Glomerular visceral epithelial cell (primary cell): Measurements from ENCODE around the gene PTPRU.

Experiments used
- DNase-seq: peaks from one replicate; pipeline ENCODE4 v3.0.0-alpha.2; 2016; ENCODE audit errors: extremely low spot score

Gene PTPRU

DNA sequence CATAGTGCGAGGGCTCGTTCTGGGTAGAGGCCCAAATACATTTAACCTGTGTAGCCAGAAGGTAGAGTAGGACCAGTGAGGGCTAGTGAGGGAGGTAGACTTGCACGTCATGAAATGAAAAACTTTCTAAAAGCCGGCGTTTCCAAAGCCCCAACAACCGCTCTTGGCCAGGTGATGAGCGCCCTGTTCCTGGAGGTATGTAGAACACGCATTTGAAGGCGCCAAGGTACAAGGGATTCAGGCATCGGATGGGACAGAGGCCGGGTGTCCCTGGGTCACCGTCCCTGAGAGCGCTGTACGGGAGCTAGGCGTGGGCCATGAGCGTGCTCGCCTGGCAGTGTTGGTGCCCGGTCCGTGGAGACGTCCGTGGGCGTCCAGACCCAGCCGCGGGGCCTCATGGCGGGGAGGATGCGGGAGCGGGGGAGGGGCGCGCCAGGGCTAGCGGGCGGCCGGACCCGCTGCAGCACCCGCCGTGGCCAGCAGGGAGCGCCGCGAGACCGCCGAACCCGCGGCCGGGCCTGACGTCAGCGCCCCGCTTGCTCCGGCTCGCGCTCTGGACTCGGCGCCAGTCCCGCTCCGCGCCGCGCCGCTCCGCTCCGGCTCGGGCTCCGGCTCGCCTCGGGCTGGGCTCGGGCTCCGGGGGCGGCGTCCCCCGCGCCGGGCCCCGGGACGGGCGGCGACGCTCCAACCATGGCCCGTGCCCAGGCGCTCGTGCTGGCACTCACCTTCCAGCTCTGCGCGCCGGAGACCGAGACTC, at the start of gene PTPRU:
Gene PTPRU, plus strand, starts transcription at position 568 of the 757 bp plus-strand sequence. Its CDS starts 123 bp downstream, at position 691.
- DNase-seq: peak; percentile 77

DNA sequence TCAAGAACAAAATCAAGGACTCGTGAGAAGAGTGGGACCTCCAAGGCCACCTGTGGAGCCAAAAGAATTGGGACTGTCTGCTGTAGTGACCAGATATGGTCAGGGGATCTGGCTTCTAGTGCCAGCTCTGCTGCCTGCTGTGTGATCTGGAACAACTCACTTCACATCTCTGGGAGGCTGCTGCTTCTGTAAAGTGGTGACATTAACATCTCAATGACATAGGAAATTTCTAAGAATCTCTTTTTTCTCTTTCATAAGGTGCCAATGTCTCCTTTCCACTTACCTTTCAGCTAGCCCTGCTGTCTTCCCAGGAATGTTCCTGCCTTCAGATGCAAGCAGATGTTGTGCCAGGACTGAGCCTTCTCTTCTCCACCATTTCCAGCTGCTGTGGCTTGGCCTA, 49.6 kb upstream of the PTPRU start:
- DNase-seq: no peak

DNA sequence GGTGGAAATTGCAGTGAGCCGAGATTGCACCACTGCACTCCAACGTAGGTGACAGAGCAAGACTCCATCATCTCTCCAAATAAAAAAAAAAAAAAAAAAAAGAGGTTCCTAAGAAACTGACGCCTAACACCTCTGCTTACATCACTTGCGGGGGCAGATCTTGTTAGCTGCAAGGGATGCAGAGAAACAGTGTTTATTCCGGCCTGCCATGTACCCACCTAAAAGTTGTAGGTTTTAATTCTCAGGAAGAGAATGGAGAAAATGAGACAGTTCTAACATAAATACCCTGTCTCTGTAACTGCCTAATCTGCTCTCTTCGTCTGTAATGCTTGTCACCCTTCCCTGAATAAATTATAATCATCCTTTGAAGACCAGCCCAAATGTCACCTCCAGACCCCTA, 45.6 kb upstream of the PTPRU start:
- DNase-seq: no peak

DNA sequence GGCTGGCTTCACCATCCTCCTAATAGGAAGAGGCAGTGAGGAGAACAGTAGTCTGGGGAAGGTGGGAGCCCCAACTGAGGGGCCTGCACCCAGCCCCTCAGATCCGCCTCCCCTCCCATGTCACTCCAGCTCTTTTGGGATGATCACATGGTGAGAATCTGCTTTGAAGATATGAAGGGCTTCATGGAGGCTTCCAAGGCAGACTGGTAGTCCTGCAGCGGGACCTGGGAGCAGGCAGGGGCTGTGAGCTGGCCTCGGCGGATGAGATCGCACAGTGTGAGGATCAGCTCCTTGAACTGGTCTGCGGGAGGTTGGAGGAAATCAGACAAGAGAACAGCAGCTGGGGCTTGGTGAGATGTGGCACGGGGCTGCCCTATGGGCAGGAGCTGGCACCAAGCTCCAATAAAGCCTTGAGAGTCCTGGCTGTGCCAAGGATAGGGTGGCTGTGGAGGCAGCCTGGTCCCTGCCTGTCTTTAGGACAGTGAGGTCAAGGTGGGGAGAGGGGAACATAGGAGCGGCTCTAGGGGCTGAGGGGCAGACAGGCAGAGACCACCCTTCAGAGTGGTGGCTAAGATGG, 42.4 kb upstream of the PTPRU start:
- DNase-seq: no peak

DNA sequence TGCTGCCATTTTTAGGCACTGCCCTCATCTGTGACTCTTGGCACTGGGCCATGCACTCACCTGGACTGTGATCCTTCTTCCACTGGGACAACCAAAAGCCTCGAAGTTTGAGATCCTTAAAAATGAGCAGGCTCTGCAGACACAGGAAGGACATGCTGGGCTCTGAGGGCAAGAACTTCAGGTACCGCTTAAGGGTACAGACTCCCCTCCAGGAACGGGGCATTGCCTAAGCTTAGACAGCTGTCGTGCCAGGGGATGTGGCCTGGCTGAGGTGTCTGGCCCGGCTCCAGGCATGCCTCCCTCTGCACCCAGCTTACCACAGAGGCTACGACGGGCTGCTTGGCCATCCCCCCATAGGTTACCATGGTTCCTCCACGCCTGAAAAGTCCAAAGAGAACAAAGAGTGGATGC, 40.4 kb upstream of the PTPRU start:
- peak; percentile 94 for DNase-seq

DNA sequence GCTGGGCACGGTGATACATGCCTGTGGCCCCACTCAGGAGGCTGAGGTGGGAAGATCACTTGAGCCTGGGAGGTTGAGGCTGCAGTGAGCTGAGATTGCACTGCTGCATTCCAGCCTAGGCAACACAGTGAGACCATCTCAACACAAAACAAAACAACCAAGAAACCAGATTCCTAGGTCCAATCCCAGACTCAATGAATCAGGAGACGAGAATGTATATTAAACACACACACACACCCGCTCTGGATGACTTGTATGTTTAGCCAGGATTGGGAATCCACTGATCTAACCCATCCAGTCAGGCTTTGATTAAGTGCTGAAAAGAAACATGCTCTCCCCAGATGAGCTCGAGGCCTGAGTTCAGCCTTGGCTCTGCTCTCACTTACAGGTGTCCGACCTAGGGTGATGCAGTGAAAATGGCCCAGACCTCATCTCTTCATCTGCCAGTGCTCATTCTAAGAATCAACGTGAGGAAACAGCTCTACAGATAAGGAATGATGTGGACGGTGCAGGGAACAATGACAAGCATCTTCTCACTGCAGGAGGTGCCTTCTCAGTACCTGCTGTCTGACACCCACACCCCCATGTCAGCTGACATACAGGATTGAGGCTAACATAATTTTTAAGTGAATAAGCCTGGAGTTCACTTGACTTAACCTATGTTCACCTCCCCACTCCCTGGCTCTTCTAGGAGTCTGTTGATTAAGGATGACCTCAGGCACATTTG, 39.3 kb upstream of the PTPRU start:
- DNase-seq: peak; percentile 59

DNA sequence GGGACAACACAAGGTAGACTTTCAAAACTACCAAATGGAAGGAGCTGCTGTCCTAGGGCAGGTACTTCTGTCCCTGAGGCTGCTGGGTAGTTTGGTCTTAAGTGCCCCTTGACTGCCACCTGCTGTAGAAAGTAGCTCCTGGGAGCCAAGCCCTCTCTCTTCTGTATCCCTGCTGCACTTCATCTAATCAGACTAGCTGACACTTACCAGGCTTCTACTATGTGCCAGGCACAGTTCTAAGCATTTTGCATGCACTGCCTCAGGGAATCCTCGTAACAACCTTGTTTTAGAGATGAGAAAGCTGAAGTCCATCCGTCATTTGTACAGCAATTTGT, 38.8 kb upstream of the PTPRU start:
- peak; percentile 56 for DNase-seq

DNA sequence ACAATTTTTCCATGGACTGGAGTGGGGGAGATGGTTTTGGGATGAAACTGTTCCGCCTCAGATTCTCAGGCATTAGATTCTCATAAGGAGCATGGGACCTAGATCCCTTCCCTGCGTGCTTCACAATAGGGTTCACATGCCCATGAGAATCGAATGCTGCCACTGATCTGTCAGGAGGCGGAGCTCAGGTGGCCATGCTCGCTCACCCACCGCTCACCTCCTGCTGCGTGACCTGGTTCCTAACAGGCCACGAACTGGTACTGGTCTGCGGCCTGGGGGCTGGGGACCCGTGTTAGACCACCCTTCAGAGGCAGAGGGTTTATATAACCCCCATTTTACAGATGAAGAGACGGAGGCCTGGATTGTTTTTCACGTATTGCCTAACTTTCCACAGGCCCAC, 38.3 kb upstream of the PTPRU start:
- DNase-seq: no peak

DNA sequence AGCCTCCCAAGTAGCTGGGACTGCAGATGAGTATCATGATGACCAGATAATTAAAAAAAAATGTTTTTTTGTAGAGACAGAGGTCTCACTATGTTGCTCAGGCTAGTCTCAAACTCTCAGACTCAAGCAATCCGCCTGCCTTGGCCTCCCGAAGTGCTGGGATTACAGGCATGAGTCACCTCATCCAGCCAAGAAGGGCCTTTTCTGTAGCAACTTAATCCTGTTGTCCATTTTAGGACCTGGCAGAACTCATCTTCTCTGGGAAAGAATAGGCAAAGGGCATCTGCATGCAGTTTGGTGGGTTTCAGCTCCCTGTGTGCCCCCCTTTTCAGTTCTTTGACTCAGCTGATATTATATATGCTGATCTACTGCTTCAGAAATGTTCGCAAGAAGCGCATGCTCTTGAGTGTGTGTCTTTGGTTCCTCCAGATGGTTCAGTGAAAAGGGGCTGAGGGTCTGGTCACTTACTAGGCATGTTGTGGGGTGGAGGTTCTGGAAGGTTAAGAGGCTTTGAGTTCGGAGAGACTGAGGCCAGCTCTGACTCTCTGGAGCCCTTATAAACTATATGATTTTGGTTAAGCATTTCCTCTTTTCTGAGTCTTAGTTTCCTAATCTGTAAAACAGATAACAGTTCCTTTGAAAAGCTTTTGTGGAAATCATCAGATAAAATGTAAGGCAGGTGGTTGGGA, 35.3 kb upstream of the PTPRU start:
- no peak for DNase-seq

DNA sequence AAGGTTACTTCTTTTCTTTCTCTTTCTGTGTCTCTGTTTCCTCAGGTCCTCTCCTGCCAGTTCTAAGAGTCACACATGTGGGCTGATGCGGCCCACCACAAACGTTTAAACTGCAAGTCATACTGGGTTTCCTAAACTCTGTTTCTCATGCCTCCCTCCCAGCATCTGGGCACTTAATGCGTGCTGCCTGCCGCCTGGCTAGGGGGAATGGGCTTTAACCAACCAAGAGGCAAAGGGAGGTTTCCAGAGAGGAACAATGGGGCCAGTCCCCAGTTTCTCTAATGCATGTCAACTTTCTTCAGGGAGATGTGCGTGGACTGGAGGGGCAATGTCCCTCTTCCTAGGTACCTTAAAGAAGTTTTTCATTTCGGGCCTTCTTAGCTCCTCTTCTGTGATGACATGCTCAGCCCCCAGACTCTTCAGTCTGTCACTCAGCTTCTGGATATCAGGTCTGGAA, 34.7 kb upstream of the PTPRU start:
- DNase-seq: no peak

DNA sequence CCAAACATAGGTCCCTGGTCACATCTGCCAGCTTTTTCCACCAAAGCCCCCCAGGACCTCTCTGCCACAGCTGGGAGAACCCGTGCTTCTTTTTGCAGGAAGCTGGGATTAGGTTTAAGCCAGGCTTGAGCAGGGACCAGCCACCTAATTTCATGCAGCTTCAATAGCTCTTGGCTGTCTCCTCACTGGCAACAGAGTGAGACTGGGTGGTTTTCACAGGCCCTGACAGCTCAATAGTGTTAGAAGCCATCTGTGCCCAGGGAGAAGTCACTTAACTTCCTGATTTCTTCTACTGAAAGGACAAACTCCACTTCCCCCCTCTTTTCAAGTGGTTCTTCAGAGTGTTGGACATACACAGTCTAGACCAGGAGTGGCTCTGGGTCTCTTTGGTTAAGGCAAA, 34.3 kb upstream of the PTPRU start:
- DNase-seq: no peak

DNA sequence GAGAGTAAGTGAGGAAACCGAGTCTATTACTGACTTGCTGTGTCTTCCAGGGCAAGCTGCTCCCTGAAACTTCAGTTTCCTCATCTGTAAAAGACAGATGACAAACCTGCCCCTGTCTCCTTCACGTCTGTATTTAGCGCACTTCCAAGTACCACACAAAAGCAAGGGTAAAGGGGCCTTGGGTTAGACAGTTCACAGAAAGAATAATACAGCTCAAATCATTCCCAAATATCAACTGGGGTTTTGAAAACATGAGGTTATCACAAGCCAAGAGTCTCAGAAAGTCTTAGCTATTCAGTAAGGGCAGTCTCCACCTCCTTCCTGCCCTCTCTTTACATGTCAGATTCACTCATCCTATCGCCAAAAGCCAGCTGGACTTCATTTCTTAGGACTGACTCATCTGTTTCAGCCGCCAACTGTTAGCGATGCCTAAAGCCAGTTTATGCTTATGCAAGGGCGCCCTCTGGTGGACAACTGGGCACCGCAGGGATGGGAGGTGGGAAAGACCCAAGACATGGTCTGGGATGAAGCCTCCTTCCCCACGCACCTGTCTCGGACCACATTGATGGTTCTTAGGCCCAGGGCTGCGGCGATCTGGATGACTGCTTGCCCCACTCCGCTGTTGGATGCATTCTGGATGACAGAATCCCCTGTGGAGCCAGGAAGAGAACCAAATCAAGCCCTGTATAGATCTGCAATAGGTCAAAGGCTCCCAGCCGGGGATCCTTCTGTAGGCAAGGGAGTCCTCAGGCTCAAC, 33.6 kb upstream of the PTPRU start:
- DNase-seq: peak; percentile 95

DNA sequence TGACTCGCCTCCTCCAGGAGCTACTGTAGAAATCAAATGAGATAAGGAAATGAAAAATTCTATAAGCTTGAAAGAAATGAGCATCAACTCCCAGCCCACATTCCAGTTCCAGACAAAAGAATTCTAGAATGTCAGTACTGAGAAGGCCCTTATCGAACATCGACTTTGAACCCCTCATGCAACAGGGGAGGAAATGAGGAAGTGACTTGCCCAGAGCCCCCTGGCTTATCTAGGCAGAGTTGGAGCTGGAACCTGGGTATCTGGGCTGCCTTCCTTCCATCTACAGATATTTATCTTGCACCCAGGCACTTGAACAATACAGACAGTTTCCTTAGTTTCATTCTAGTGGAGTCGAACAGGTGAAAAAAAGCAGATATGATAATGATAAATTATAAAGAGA, 27.9 kb upstream of the PTPRU start:
- no peak for DNase-seq

DNA sequence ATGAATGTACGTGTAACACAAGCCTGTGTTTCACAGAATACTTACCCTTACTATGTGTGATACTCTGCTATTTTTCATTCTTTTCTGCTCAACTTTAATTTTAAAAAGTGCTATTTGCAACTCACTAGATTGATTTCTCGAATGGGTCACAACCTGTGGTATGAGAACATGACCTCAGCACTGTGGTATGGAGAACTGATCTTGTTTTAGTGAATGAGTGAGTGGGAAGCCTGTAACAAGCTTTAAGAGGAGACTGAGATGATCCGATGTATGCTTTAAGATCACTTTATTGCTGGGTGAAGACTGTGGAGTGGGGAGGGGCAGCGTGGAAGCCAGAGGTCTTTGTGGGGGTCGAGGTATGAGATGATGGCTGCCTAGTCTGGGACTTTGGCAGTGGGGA, 27.1 kb upstream of the PTPRU start:
- peak; percentile 29 for DNase-seq

DNA sequence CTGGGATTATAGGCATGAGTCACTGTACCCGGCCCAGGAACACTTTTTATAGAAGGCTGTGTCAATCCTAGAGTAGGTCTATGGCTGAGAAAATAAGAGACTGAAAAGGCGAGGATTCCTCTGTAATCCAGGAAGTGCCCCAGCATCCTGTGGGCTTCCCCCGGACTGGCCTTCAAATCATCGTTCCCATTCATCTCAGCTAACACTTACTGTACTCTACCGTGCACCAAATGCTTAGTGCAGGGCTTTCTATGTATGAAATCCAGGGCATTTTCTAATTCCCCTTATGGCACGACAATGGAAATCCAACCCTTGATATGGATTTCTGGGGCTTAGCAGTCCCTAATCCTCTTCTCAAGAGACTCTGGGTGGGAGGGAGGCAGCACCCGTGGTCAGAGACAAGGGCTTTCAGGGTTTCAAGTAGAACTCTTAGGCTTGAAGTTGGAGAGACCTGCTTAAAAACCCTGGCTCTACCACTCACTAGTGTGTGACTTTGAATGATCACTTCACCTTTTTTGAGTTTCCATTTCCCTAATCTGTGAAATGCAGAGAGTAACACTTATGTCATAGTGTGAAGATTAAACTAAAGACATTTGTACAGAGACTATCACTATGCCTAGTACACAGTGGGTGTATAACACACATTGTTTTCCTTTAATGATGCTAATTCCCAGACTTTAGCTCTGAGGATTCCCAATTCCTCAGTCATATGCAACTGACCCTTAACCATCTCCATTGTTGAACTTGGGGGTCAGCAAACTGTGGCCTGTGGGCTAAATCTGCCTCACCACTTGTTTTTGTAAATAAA, 25.8 kb upstream of the PTPRU start:
- DNase-seq: no peak

DNA sequence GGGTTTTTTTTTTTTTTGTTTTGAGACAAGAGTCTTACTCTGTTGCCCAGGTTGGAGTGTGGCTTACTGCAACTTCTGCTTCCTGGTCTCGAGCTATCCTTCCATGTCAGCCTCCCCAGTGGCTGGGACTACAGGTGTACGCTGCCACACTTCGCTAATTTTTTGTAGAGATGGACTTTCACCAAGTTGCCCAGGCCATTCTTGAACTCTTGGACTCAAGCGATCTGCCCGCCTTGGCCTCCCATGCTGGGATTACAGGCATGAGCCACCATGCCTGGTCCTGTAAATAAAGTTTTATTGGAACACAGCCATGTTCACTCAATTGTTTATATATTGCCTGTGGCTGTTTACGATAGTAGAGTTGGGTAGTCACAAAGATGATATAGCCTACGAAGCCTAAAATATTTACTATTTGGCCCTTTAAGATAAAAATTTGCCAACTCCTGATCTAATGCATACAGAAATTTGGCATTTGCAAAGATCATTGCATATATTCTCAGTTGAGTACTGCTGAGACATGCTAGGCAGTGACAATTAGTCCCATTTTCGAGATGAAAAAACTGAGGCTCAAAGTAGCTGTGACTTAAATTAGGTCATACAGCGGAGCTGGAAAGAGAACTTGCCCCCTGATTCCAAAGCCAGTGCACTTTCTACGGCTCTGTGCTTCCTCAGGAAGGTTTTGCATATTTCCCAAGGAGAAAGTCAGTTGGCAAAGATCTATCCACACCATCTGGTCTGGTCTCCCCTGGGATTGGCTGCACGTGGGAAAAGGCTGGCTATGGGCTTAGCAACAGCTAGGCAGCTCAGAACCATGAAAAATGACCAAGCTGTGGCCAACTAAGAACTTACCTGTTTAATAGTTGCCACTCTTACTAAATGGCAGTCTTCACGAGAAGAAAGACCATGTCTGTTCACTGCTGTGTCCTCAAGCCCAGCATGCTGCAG, 25.0 kb upstream of the PTPRU start:
- DNase-seq: no peak

DNA sequence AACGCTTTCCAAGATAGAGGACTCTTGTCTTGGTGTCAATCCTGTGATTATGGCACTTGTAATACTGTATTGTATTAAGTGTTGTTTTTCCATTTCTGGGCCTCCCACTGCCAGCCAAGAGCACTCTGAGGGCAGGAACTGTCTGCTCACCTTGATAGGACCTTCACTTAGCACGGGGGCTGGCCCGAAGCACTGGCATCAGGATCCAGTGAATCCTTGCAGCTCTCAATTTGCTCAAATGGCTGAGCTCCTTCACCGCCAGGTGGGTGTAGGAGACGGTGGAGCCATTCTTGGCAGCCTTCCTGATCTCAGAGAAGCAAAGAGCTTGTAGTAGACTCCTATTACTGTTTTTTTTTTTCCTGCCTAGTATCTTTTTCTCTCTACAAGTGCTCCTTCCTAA, 23.3 kb upstream of the PTPRU start:
- DNase-seq: no peak

DNA sequence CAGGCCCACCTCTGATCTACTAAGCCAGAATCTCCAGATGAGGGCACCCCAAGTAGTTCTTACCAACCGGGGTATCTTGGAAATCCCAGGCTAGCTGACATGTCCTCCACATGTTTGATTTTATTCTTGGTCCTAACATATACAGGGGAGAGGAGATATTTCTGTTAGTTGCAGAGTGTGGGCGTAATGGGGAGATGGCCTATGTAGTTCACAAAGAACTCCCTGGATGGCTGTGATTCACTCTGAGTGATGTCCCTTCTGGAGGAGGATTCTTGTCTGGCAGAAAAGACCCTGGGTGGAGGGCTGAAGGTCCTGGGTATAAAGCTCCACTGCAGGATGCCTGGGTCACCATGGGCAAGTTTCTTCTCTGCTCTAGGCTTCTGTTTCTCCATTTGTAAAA, 18.7 kb upstream of the PTPRU start:
- DNase-seq: no peak

DNA sequence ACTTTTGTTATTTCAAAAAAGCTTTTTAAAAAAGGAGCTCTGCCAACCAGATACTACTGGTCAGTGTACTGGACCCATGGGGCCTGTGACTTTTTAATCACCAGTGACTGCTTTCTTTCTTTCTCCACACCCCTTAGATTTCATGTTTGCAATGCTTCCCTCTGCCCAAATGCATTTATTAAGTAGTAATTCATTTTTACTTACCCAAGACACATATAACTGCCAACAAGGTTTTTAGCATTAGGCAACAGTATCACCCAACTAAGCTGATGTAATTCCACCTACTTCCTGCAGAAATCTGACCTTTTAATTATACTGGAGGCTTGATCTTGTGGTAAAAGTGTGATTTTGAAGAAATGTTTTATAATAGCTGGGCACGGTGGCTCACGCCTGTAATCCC, 18.1 kb upstream of the PTPRU start:
- DNase-seq: no peak

DNA sequence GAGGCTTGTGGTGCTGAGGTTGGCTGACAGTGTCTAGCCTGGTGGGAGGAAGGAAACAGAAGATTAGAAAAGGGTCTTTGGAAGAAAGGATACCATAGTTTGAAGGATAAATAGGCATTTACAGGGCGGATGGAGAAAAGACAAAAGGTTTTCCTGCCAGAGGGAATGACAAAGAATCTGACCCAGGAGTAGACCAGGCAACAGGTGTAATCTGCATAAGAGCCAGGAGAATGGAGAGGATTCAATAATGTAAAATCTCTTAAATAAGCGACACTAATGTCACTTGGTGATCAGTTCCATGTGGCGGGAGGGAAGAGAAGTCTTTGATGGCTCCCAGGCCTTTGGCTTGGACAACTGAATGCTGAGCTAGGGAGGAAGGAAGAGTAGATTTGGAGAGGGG, 15.0 kb upstream of the PTPRU start:
- no peak for DNase-seq
